ENCODE measurements around the gene LZIC. TPM values are rescaled to one million over a fixed set of nuclear protein-coding genes. Genes with fewer than 3 reads are reported as not detected.
A peak's percentile ranks its signal among the peaks of the same experiment; 100 is the strongest.

LZIC gene
- total RNA-seq, 1 donor from 2014 or later: 39.6 TPM

DNA sequence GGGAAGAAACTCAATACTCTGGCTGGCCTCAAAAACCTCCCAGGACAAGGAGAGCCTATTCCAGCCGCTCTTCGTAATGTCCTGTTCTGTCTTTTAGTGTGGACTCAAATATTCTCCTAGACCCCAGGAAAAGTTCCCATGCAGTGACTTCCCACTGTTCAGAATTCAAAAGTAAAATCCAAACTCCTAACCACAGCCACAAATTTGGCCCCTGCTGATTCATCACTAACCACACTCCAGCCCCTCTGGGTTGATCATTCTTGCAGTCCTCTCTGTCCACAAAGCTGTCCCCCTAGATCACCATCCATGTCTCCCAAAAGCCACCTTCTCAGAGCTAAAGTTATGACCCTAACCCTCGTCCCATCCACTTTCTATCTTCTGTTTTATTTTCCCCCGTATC is 38.2 kb downstream of the LZIC start:
- H3K27ac Mint-ChIP-seq (ENCODE audit: unreplicated experiment): peak overlapping the region; percentile 73
- peak overlapping the region; percentile 28 for H3K4me3 Mint-ChIP-seq
- no peaks in the 10 kb centered on the region for H3K27me3 Mint-ChIP-seq (ENCODE audit: low read depth)
- no peaks in the 10 kb centered on the region for H3K36me3 Mint-ChIP-seq (ENCODE audit: low read depth)
- H3K4me1 Mint-ChIP-seq: peaks cover 60% of the 10 kb centered on the region
- TF ChIP-seq CTCF (conservative IDR thresholded peaks at IDR 0.05): no peak
- no peak for DNase-seq (ENCODE audit: low read depth, low spot score)
- no peaks in the 10 kb centered on the region for H3K9me3 Mint-ChIP-seq

- Mint-ChIP-seq H3K4me1 (peaks cover 60% of the 10 kb centered on the region), H3K27me3 (ENCODE audit: low read depth) (no peaks in the 10 kb centered on the region), H3K27ac (ENCODE audit: unreplicated experiment) (peak overlapping the region; percentile 73), H3K4me3 (peak overlapping the region; percentile 28), H3K9me3 (no peaks in the 10 kb centered on the region), H3K36me3 (ENCODE audit: low read depth) (no peaks in the 10 kb centered on the region)
- DNase-seq (ENCODE audit: low read depth, low spot score): no peak
- no peak for TF ChIP-seq CTCF (conservative IDR thresholded peaks at IDR 0.05)
Measured at GRCh38 chr1:9904596-9904995, 38.6 kb downstream of the LZIC start.

DNA sequence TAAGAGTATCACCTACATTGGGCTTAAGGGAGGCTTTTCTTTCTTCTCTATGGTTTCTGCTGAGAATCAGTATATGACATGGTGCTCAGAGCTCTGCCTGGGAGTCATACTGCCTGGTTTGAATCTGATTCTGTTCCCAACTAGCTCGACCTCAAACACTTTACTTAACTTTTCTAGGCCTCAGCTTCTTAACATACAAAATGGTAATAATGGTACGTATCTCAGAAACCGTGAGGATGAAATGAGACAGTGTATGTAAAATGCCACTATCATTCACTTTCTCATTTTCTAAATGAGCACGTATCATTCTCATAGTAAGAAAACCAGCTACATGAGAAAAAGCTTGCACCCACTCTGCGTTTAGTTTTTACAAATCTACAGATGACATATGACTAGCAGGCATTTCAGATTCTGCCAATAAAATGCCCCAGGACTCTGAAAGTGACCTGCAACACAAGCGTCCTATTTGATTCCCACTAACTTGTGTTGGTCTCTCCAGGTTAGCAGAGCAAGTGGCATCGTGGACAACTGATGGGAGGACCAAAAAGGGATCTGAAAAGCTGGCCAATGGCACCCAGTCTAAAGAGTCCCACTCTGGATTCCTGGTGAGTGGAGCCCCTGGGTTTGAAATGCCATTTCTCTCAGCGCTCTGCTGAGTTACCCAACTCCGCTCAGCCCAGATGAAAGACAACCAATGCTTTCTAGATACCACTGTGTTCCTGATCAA is 39.2 kb downstream of the LZIC start:
- H3K9me3 Mint-ChIP-seq: no peaks in the 10 kb centered on the region
- no peak for TF ChIP-seq CTCF (conservative IDR thresholded peaks at IDR 0.05)
- no peak overlapping the region for H3K4me3 Mint-ChIP-seq
- no peak for DNase-seq (ENCODE audit: low read depth, low spot score)
- H3K27ac Mint-ChIP-seq (ENCODE audit: unreplicated experiment): no peak overlapping the region
- peaks cover 54% of the 10 kb centered on the region for H3K4me1 Mint-ChIP-seq
- H3K36me3 Mint-ChIP-seq (ENCODE audit: low read depth): no peaks in the 10 kb centered on the region
- no peaks in the 10 kb centered on the region for H3K27me3 Mint-ChIP-seq (ENCODE audit: low read depth)

- Mint-ChIP-seq H3K27me3 (ENCODE audit: low read depth) (no peaks in the 10 kb centered on the region), H3K4me3 (no peak overlapping the region), H3K9me3 (no peaks in the 10 kb centered on the region), H3K27ac (ENCODE audit: unreplicated experiment) (peak overlapping the region; percentile 19), H3K36me3 (ENCODE audit: low read depth) (no peaks in the 10 kb centered on the region), H3K4me1 (peaks cover 41% of the 10 kb centered on the region)
- no peak for DNase-seq (ENCODE audit: low read depth, low spot score)
- TF ChIP-seq CTCF (conservative IDR thresholded peaks at IDR 0.05): no peak
Measured at GRCh38 chr1:9902060-9902452, 41.1 kb downstream of the LZIC start.

DNA sequence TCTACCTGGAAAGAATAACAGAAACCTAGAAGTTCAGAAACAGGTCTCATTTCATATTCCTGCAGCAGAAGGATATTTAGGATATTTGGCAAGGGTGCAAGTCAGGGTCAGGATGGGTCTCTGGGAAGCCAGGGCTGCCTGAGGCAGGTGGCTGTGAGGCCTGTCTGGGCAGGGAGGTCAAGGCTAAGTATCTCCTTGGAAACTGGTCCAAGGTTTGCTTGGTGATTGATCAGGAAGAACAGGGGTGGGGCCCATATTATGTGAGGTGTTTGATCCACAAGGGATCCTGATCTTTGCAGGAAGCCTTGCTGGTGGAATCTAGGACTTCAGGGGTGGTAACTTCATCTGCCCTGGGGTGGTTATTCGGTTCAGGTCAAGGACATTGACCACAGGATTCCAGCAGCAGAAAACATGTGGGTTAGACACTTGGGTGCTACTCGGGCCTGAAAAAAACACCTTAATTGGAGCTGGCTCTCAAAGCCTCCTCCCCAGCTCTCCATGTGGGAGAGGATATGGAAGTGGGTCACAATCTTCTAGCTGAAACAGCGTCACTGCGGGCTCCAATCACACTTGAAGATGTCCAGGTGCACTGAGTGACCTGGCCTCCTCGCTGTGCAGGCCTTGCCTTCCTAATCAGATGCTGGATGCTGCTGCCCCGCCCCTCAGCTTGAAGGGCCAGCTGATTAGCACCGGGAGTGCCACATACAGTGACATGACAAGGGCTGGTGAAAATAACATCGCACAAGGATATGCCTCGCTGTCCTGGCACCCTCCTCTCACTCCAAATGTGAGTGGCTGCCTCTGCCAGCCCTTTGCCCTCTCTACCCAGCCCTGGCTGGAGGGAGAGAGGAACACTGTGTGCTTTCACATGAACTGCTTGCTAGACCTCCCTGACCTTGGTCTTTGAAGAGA is 41.8 kb downstream of the LZIC start:
- peak overlapping the region; percentile 45 for H3K27ac Mint-ChIP-seq (ENCODE audit: unreplicated experiment)
- H3K27me3 Mint-ChIP-seq (ENCODE audit: low read depth): no peaks in the 10 kb centered on the region

More for the DNA sequence above, 41.8 kb downstream of the LZIC start:
- TF ChIP-seq CTCF (conservative IDR thresholded peaks at IDR 0.05): no peak
- H3K9me3 Mint-ChIP-seq: no peaks in the 10 kb centered on the region
- no peak for DNase-seq (ENCODE audit: low read depth, low spot score)
- H3K4me1 Mint-ChIP-seq: peaks cover 36% of the 10 kb centered on the region
- H3K36me3 Mint-ChIP-seq (ENCODE audit: low read depth): no peaks in the 10 kb centered on the region
- H3K4me3 Mint-ChIP-seq: no peak overlapping the region
